Stimulated activated CD4-positive, alpha-beta T cell treated with anti-CD3 and anti-CD28 coated beads, Interleukin-12 subunit alpha, Interleukin-12 subunit beta, amount 100 ng/mL, for 4 hours (primary cell): ENCODE data around the gene SLC31A1.

Experiments used
- DNase-seq: peaks from one replicate; pipeline ENCODE4 v3.0.0-alpha.2; 2020

SLC31A1 gene

GRCh38 chr9:113309204-113309813 lies 88.0 kb downstream of the SLC31A1 start:
- DNase-seq: no peak

GRCh38 chr9:113310538-113310937 lies 89.2 kb downstream of the SLC31A1 start:
- no peak for DNase-seq

- DNase-seq: no peak
Measured at GRCh38 chr9:113311961-113312360, 90.6 kb downstream of the SLC31A1 start.

- no peak for DNase-seq
Measured at GRCh38 chr9:113313261-113313660, 91.9 kb downstream of the SLC31A1 start.
